ENCODE data around the gene DPM1. TPM values are rescaled to one million over a fixed set of nuclear protein-coding genes. Genes with fewer than 3 reads are reported as not detected.

Gene DPM1
- total and polyA plus RNA-seq, 2 of the 8 experiments (the other 6 are each of a cell fraction or from before 2014, with no cell fraction given), result 42.3 to 57.0 TPM

DNA sequence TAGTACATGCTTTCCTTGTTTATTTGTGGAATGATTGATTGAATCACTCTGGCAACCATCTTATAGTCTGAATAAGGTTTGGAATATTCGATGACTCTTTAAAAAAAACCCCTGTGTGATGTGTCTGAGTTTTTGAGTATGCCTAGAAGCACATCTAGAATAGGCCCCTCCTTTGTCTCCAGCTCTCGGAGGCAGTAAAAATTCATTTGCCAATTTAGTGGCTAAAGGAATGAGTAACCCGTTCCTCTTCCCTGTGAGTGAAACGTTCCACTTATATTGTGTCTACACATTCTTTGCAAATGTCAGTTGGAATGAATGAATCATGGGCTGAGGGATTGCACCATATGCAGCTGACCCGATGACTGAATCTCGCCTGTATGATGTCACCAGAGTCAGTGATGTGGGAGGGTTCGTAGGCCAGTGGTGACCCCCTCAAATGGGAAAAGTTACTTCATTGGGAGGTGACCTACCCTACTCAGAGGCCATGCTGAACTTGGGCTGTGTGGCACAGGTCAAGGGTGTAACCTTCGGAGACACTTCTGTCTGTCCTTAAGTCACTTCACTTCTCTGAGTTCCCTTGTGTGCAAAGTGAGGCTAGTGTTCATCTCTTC is 21.8 kb upstream of the DPM1 start:
- ChIA-PET POLR2A (ENCODE audit: partially characterized antibody) (no interaction called here), CTCF (ENCODE audit: partially characterized antibody) (interaction anchor here (0.6 to 7.6 kb wide), 18 partner anchors 8 to 615 kb away, joined by 3 to 54 read pairs (median 6); partner anchors contain the start of genes DPM1 and MOCS3)
- no peak overlapping the region for H4K91ac ChIP-seq (replicated peaks; ENCODE audit: insufficient read length, low read length)
- H3K4ac ChIP-seq (replicated peaks; ENCODE audit: insufficient read length, low read depth, low read length), result no peak overlapping the region
- H3K27ac ChIP-seq (ENCODE audit: low read depth, low read length), result no peak overlapping the region
- 0 out of 2 replicates have a peak, but pooled peaks cover 2% of the 10 kb centered on the region for H3K23me2 ChIP-seq (ENCODE audit: low read depth, low read length)
- no peak overlapping the region for H2BK20ac ChIP-seq (ENCODE audit: low read length)
- FAIRE-seq (no peak), DNase-seq (ENCODE audit: low read depth in 1 of 2, low spot score in 2 of 2) (no peak)
- H3K4me2 ChIP-seq (ENCODE audit: insufficient read depth in 1 of 2, low read depth in 2 of 2, low read length in 2 of 2), result no peak overlapping the region
- TF ChIP-seq CREB1 (IDR thresholded peaks at IDR 0.05) (no peak), POU5F1 (IDR thresholded peaks at IDR 0.05; ENCODE audit: low read depth, low read length) (no peak), GABPA (IDR thresholded peaks at IDR 0.05; ENCODE audit: borderline replicate concordance, insufficient read depth, low read length) (no peak), CHD2 (IDR thresholded peaks at IDR 0.05; ENCODE audit: low read length) (no peak), ZNF274 (IDR thresholded peaks at IDR 0.05; ENCODE audit: borderline replicate concordance, extremely low read depth, low read length) (no peak), SIN3A (conservative IDR thresholded peaks at IDR 0.05 in 1 of 2, IDR thresholded peaks at IDR 0.05 in 1 of 2; ENCODE audit: low read depth in 1 of 2, low read length in 2 of 2) (no peak), TEAD4 (IDR thresholded peaks at IDR 0.05; ENCODE audit: low read depth, low read length) (no peak), NRF1 (IDR thresholded peaks at IDR 0.05; ENCODE audit: low read depth, low read length) (no peak), TAF7 (optimal IDR thresholded peaks at IDR 0.05; ENCODE audit: borderline replicate concordance, low read depth, low read length) (no peak), BACH1 (IDR thresholded peaks at IDR 0.05; ENCODE audit: low read length) (no peak)
- TF ChIP-seq, protein P1, sequence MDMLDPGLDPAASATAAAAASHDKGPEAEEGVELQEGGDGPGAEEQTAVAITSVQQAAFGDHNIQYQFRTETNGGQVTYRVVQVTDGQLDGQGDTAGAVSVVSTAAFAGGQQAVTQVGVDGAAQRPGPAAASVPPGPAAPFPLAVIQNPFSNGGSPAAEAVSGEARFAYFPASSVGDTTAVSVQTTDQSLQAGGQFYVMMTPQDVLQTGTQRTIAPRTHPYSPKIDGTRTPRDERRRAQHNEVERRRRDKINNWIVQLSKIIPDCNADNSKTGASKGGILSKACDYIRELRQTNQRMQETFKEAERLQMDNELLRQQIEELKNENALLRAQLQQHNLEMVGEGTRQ (IDR thresholded peaks at IDR 0.05; ENCODE audit: low read length), result no peak
- TF ChIP-seq, protein P2, sequence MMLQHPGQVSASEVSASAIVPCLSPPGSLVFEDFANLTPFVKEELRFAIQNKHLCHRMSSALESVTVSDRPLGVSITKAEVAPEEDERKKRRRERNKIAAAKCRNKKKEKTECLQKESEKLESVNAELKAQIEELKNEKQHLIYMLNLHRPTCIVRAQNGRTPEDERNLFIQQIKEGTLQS (IDR thresholded peaks at IDR 0.05; ENCODE audit: insufficient read depth, low read depth, low read length), result no peak
- no peak overlapping the region for H2BK12ac ChIP-seq (ENCODE audit: low read depth, low read length)
- no peaks in the 10 kb centered on the region; a peak in 1 of 7 replicates for H3K27me3 ChIP-seq (replicated peaks in 1 of 4; ENCODE audit: control insufficient read depth in 3 of 4, extremely low read depth in 1 of 4, insufficient read depth in 3 of 4, low read length in 3 of 4)
- no peak overlapping the region for H4K5ac ChIP-seq (ENCODE audit: insufficient read length, low read depth, low read length)
- H2BK5ac ChIP-seq (ENCODE audit: low read depth, low read length), result no peak overlapping the region
- no peak overlapping the region for H3K23ac ChIP-seq (ENCODE audit: insufficient read length)
- peaks cover 0 to 2% (median 0%) of the 10 kb centered on the region in 4 experiments; a peak in 1 of 7 replicates for H3K4me1 ChIP-seq (replicated peaks in 1 of 4; ENCODE audit: control insufficient read depth in 3 of 4, insufficient read depth in 4 of 4, low read length in 3 of 4)
- H2BK15ac ChIP-seq (ENCODE audit: low read length), result no peak overlapping the region
- H4K8ac ChIP-seq (ENCODE audit: extremely low read depth, insufficient read depth, low read length), result no peak overlapping the region
- no peak overlapping the region for H2AK5ac ChIP-seq (ENCODE audit: low read depth, low read length)
- H4K20me1 ChIP-seq (replicated peaks in 1 of 2; ENCODE audit: control insufficient read depth in 1 of 2, insufficient read depth in 2 of 2, low read length in 2 of 2), result no peaks in the 10 kb centered on the region
- WGBS, 2 experiments (ENCODE audit: extremely low coverage in 1 of 2, insufficient coverage in 1 of 2, insufficient read length in 1 of 2, insufficient replicate concordance in 2 of 2, low coverage in 1 of 2, low lambda C conversion rate in 2 of 2, missing lambda C conversion rate in 1 of 2), result 90% methylated on average over 8 of the region's 8 CpGs; no CpG with 5 or more reads in 1 of the 2 experiments
- H2BK120ac ChIP-seq (replicated peaks; ENCODE audit: low read depth, low read length), result no peak overlapping the region
- H3K4me3 ChIP-seq (ENCODE audit: extremely low read depth in 1 of 4, insufficient read depth in 2 of 4, low read depth in 3 of 4, low read length in 4 of 4), result no peak overlapping the region
- no peak overlapping the region for H2AFZ ChIP-seq (ENCODE audit: low read length)
- H3K79me1 ChIP-seq (ENCODE audit: low read depth, low read length), result no peaks in the 10 kb centered on the region
- no peaks in the 10 kb centered on the region for H3K36me3 ChIP-seq (ENCODE audit: control insufficient read depth in 2 of 4, insufficient read depth in 4 of 4, low read length in 3 of 4)
- H3K14ac ChIP-seq (ENCODE audit: insufficient read length), result no peak overlapping the region
- H3K18ac ChIP-seq (ENCODE audit: extremely low read depth, low read length), result no peak overlapping the region
- H3K9me3 ChIP-seq (ENCODE audit: insufficient read depth in 2 of 2, low read depth in 1 of 2, low read length in 1 of 2), result no peaks in the 10 kb centered on the region
- H3K56ac ChIP-seq (replicated peaks; ENCODE audit: insufficient read length, low read depth, low read length), result no peak overlapping the region
- no peaks in the 10 kb centered on the region for H3K79me2 ChIP-seq (ENCODE audit: control insufficient read depth in 1 of 2, insufficient read depth in 2 of 2, low read length in 2 of 2)
- no peak overlapping the region for H3K9ac ChIP-seq (replicated peaks in 1 of 4; ENCODE audit: extremely low read depth in 1 of 4, low read depth in 3 of 4, low read length in 3 of 4)
